NCI-H1436 treated with DMSO at 0.1 percent for 48 hours (cell line): ENCODE data around the gene THSD4.

Source experiments
- DNase-seq: peaks from one replicate; lab custom pipeline; 2025; lab: John Stamatoyannopoulos, UW

Gene THSD4

GRCh38 chr15:71456362-71456761 is 341.1 kb downstream of the THSD4 start:
- DNase-seq = no peak

- DNase-seq = no peak
Observed at GRCh38 chr15:71456811-71457210, 341.5 kb downstream of the THSD4 start.

- no peak for DNase-seq
Observed at GRCh38 chr15:71458089-71458660, 342.9 kb downstream of the THSD4 start.

DNA sequence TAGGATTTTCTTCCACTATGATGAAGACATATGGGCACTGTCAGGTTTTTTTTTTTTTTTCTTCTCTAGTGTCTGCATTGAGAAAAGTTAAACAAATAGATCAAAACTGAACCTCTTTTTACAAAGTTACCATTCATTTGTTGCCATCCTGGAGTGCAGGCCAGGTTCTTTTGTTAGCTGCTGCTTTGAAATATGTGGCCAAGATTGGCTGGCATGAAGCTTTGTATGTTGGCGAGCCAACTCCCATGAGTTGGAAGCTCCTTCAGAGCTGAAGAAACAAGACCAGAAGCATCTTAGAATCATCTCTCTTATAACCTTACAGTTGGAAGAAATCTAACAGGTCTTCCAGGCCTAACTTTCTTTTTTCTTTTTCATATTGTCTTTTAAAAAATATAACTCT is 346.5 kb downstream of the THSD4 start:
- no peak for DNase-seq

GRCh38 chr15:71462638-71463037 is 347.4 kb downstream of the THSD4 start:
- no peak for DNase-seq

DNA sequence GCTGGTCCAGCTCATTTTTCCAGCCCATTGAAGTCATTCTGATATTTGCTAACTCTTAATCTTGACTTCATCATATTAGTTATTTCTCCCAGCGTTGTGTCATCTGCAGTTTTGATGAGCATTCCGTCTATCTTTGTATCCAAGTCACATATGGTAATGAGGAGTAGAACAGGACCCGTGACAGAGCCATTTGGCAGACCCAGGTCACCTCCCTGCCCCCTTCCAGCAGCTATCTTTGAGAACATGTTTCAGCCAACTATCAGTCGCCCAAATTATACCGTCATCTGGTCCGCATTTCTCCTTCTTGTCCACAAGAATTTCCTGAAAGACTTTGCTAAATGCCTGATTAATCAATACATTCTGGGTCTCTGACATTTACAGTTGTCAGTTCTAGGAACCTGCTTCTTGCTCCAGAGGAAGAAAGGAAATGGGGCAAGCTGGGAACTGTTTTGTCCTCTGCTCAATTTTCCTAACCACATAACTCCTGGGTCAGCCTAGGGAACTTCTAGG is 347.9 kb downstream of the THSD4 start:
- no peak for DNase-seq

GRCh38 chr15:71465131-71465955 is 350.1 kb downstream of the THSD4 start:
- DNase-seq = no peak

DNA sequence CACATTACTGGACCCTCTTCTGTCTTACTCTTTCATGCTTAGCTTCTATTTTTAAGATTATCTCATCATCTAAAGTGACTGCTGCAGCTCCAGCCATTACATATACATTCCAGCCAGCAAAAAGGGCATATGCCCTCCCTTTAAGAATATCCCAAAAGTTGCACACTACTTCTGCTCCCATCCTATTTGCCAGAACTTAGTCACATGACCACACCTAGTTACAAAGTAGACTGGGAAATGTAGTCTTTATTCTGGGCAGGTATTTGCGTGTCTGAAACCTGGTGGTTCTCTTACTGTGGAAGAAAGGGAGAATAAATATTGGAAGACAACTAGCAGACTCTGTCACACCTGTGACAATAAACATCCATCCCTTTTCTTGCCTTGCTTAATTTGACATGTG is 353.4 kb downstream of the THSD4 start:
- DNase-seq = no peak

GRCh38 chr15:71469413-71469812 is 354.1 kb downstream of the THSD4 start:
- no peak for DNase-seq

DNA sequence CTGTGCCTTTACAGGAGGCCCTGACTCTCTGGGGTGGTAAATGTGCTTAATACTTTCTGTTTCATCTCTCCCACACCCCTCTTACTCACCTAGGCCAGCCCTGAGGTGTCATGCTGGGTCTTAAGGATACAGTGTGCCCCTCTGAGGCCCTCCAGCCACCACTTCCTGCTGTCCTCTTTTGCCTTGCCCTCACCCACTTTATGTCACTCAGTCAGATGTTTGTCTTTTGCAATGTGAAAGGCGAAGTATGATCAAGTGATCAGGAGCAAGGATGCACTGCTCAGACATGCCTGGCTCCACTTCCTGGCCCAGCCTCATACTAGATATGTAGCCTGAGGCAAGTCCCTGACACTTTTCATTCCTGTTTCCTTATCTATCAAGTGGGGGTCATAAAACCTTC is 356.1 kb downstream of the THSD4 start:
- DNase-seq = no peak

- no peak for DNase-seq
Observed at GRCh38 chr15:71472566-71472965, 357.3 kb downstream of the THSD4 start.

DNA sequence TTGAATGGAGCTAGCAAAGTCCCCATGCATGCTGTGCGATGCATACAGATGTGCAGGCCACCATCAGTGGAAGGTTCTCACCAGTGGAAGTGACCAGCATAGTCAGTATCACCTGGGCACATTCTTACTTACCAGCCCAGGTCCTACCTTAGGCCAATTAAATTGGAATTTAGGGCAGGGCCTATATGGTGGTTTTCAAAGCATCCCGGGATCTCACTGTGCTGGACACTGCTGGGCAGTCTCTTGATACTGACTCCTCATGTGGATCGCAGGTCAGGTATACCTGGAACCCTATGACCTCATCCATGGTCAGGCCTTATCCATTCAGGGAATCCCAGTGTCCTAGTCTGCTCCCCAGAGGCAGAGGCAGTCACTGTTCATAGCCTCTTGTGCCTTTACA is 358.5 kb downstream of the THSD4 start:
- no peak for DNase-seq

GRCh38 chr15:71476823-71477222 is 361.6 kb downstream of the THSD4 start:
- no peak for DNase-seq

- no peak for DNase-seq
Observed at GRCh38 chr15:71480556-71480955, 365.3 kb downstream of the THSD4 start.

- DNase-seq = no peak
Observed at GRCh38 chr15:71484080-71484479, 368.8 kb downstream of the THSD4 start.

- DNase-seq = no peak
Observed at GRCh38 chr15:71485094-71485693, 369.9 kb downstream of the THSD4 start.

DNA sequence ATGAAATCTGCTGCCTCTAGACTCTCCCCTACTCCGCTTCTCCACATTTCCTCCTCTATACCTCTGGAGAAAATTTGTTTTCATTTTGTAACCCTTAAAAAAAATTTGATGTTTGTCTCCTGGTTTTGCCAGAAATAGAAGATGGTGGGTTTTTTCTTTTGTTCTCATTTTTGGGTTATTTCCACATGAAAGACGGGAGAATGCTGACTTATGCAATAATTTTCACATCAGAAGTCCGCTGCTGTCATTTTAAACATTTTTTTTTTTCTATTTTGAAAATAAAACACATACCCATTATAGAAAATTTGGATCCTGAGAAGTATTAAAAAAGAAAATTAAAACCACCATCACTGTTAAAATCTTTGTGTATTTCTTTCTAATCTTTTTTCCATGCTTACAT is 374.3 kb downstream of the THSD4 start:
- no peak for DNase-seq

GRCh38 chr15:71493526-71493925 is 378.3 kb downstream of the THSD4 start:
- no peak for DNase-seq

DNA sequence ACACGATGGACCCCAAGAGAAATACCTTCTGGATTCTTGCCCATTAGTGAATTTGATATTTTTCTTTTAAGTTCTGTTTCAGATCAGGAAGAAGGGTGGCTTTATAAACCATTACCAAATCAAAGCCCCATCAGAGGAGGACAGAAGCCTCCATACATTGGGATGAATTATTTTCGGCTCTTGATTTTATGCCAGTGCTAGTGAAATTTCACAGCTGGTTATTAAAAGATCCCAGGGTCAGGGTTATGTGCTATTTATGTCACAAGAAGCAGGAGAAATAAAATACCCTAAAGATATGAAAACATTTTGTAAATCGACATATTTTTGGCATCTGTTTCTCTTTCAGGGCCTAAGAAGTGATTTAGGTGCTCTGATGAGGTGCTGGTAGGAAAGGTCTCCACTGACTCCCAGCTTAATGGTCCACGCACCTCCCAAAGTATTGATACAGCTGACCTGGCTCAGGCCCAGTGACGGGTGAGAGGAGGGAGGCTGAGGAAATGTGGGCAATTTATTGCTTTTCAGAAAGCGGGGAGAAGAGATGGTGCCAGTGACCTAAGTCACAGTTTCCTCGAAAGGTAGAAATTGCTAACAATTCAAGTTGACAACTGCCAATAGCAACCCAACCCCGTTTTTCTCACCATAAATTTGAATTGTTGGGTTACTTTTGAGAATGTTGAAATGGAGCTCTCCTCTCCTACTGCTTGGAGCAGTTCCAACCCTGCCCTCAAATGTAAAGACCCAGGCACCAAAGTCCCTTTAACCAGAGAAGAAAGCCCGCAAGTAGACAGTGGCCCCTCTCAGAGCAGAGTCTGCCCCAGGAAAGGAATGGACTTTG is 379.5 kb downstream of the THSD4 start:
- DNase-seq = no peak

DNA sequence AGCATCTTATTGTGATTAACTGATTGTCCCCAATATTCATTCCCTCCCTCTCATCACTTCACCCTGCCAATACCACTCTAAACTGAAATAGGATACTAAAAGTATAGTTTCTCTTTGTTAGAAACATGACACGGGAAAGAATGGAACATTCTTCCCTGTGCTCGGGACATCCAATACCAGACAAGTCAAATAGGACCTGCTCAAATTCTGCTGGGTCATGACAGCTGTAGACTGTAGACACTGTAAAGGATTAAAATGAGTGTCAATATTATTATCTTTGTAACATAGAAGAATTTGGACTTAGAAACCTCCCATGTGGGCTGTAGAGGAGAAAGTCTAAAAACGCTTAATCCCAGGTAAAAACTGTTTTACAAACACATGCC is 380.1 kb downstream of the THSD4 start:
- DNase-seq = no peak

DNA sequence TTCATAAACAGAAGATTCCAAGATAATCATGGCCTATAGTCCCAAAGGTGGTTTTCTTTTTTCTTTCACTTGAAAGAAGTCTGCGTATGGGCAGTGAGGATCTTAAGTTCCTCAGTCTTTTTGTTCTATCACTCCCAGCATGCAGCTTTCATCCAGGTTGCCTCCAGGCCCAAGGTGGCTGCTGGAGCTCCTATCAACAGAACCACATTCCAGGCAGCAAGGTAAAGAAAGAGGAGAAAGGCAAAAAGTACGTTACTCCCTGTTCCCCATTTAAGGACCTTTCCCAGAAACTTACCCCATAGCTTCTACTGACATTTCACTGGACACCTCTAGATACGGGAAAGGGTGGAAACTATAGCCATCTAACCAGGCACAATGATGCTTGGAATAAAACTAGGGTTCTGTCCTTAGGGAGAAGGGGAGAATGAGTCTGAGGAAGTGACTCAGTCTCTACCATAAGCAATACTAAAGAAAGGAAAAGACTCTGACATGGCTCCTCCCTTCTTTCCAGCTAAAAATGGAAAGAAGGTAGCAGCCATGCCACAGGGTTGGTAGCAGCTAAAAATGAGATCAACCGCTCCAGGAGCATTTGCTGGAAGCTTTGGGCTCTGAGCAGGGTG is 381.2 kb downstream of the THSD4 start:
- no peak for DNase-seq
